GM19467 (cell line): ENCODE measurements around the gene PIK3CG.
"Not testable (repeated sequence)": the region's sequence is repeated elsewhere in the genome, so short reads cannot be mapped to it uniquely, and the experiment has no call there.

Experiments used
- ATAC-seq: cut with Tn5 transposase; IDR thresholded peaks from one replicate; pipeline ENCODE4 v1.9.1; 2021; ENCODE audit warnings: mild to moderate bottlenecking, moderate library complexity; ENCODE audit not compliant: unreplicated experiment

The PIK3CG gene

GRCh38 chr7:106865130-106866041 lies at the start of gene PIK3CG:
TSS of gene PIK3CG (plus strand) at chr7:106865282. CDS start at chr7:106867562, 2,280 bp downstream.
- peak; percentile 65 for ATAC-seq

- ATAC-seq = no peak
Measured at GRCh38 chr7:106817098-106817497, 48.0 kb upstream of the PIK3CG start.

- no peak for ATAC-seq
Measured at GRCh38 chr7:106818736-106819135, 46.3 kb upstream of the PIK3CG start.

- no peak for ATAC-seq
Measured at GRCh38 chr7:106819546-106819945, 45.5 kb upstream of the PIK3CG start.

GRCh38 chr7:106820321-106821217 lies 44.5 kb upstream of the PIK3CG start:
- no peak for ATAC-seq

GRCh38 chr7:106823631-106824030 lies 41.5 kb upstream of the PIK3CG start:
- ATAC-seq = no peak

- ATAC-seq = no peak
Measured at GRCh38 chr7:106824458-106824857, 40.6 kb upstream of the PIK3CG start.

- ATAC-seq = no peak
Measured at GRCh38 chr7:106827626-106828025, 37.5 kb upstream of the PIK3CG start.

- ATAC-seq = no peak
Measured at GRCh38 chr7:106829496-106829895, 35.6 kb upstream of the PIK3CG start.

- ATAC-seq = not testable (repeated sequence)
Measured at GRCh38 chr7:106830896-106831295, 34.2 kb upstream of the PIK3CG start.

- no peak for ATAC-seq
Measured at GRCh38 chr7:106836816-106837215, 28.3 kb upstream of the PIK3CG start.

- ATAC-seq = no peak
Measured at GRCh38 chr7:106839511-106839910, 25.6 kb upstream of the PIK3CG start.

- ATAC-seq = no peak
Measured at GRCh38 chr7:106840342-106840741, 24.7 kb upstream of the PIK3CG start.

- no peak for ATAC-seq
Measured at GRCh38 chr7:106841896-106842390, 23.1 kb upstream of the PIK3CG start.

GRCh38 chr7:106844279-106844997 lies 20.6 kb upstream of the PIK3CG start:
- ATAC-seq = no peak

GRCh38 chr7:106848049-106848448 lies 17.0 kb upstream of the PIK3CG start:
- ATAC-seq = no peak

GRCh38 chr7:106848851-106849442 lies 16.1 kb upstream of the PIK3CG start:
- no peak for ATAC-seq

- not testable (repeated sequence) for ATAC-seq
Measured at GRCh38 chr7:106851632-106852031, 13.4 kb upstream of the PIK3CG start.

GRCh38 chr7:106853250-106853908 lies 11.7 kb upstream of the PIK3CG start:
- no peak for ATAC-seq
